Panc1 (cell line): ENCODE data around the gene ZCCHC17. TPM values are rescaled to one million over a fixed set of nuclear protein-coding genes. Genes with fewer than 3 reads are reported as not detected.
"Not testable (repeated sequence)": the region's sequence is repeated elsewhere in the genome, so short reads cannot be mapped to it uniquely, and the experiment has no call there.

Experiments used
- ATAC-seq: fragments of 200-7000 bp; cut with Tn5 transposase; 2 replicates; pipeline ENCODE4 v1.9.1; 2020; ENCODE audit warnings: mild to moderate bottlenecking, moderate library complexity
- BruUV-seq: library from RNA; stranded (reverse); fragments of 400-500 nt; replicated peaks from 2 replicates; lab custom pipeline; 2021; lab: Mats Ljungman, UMichigan
- CTCF ChIA-PET: fragments of 300-600 bp; sonication (Branson Sonifier 250); formaldehyde crosslinking; loops from one replicate; lab custom pipeline; 2022; ENCODE audit warnings: antibody characterized with exemption; lab: Charles Lee
- POLR2A ChIA-PET: fragments of 300-600 bp; sonication (Branson Sonifier 250); formaldehyde crosslinking; loops from one replicate; lab custom pipeline; 2022; ENCODE audit warnings: antibody characterized with exemption; lab: Charles Lee
- DNase-seq: peaks from one replicate; pipeline ENCODE4 v3.0.0-alpha.2; 2010; ENCODE audit warnings: low read depth, low spot score
- H3K27ac ChIP-seq: 2 replicates; pipeline ENCODE4 v1.5.1; 2011; ENCODE audit warnings: mild to moderate bottlenecking, low read length, inconsistent platforms
- H3K27me3 ChIP-seq: fragments of 200-500 bp; sonication (Bioruptor generic); 2 replicates; pipeline ENCODE4 v1.6.0; 2014; ENCODE audit warnings: low read length, inconsistent platforms; ENCODE audit not compliant: control insufficient read depth, insufficient read depth
- H3K36me3 ChIP-seq: fragments of 200-500 bp; sonication (Bioruptor generic); 2 replicates; pipeline ENCODE4 v1.5.1; 2014; ENCODE audit warnings: inconsistent platforms, mild to moderate bottlenecking, low read length, moderate library complexity; ENCODE audit not compliant: control insufficient read depth, insufficient read depth
- H3K4me1 ChIP-seq: 2 replicates; pipeline ENCODE4 v1.5.1; 2011; ENCODE audit warnings: inconsistent platforms, mild to moderate bottlenecking, low read length, moderate library complexity; ENCODE audit not compliant: control insufficient read depth, insufficient read depth
- H3K4me3 ChIP-seq, 2 experiments: 2 replicates each; pipeline ENCODE4 v1.5.1; 2011 to 2012; ENCODE audit warnings: low read depth in 2 of 2, low read length in 2 of 2, mild to moderate bottlenecking in 2 of 2, inconsistent platforms in 1 of 2, moderate library complexity in 1 of 2
- H3K9me3 ChIP-seq: fragments of 200-500 bp; sonication (Bioruptor generic); 2 replicates; pipeline ENCODE4 v1.5.1; 2014; ENCODE audit warnings: low read depth, mild to moderate bottlenecking, inconsistent platforms, low read length, moderate library complexity; ENCODE audit not compliant: control insufficient read depth, insufficient read depth
- POLR2AphosphoS5 ChIP-seq: IDR thresholded peaks from 2 replicates; pipeline ENCODE4 v1.6.1; 2012; ENCODE audit warnings: mild to moderate bottlenecking, low read depth, low read length, moderate library complexity
- REST ChIP-seq, 2 experiments: IDR thresholded peaks; 2 replicates each; pipeline ENCODE4 v1.6.1; 2011 to 2012; ENCODE audit warnings: low read depth in 2 of 2, control low read depth in 1 of 2, low read length in 1 of 2, mild to moderate bottlenecking in 1 of 2, moderate library complexity in 1 of 2; ENCODE audit not compliant: insufficient read depth in 1 of 2
- SIN3A ChIP-seq: IDR thresholded peaks from 2 replicates; pipeline ENCODE4 v1.6.1; 2012; ENCODE audit warnings: low read depth, mild to moderate bottlenecking, low read length, moderate library complexity, borderline replicate concordance; ENCODE audit not compliant: insufficient read depth
- TCF7L2 ChIP-seq: IDR thresholded peaks from 2 replicates; pipeline ENCODE4 v1.6.1; 2011; ENCODE audit warnings: mild to moderate bottlenecking, low read depth, low read length, inconsistent platforms
- in situ Hi-C: cut with HindIII; loops from 2 replicates; pipeline ENCODE4 v1.10.0; 2016; ENCODE audit warnings: low sequenced_read_pairs, low pct_unique_long_range_greater_than_20kb
- intact Hi-C: fragments of 100-400 bp; cut with micrococcal nuclease; formaldehyde crosslinking; loops from one replicate; pipeline ENCODE4 v1.10.0; 2022; ENCODE audit not compliant: unreplicated experiment
- total RNA-seq: library from RNA; stranded (reverse); gene quantifications from one replicate; pipeline ENCODE4 v1.2.1, GENCODE V29; 2021; ENCODE audit not compliant: unreplicated experiment
- TF ChIP-seq, protein P1 (sequence below): fragments of 450-650 bp; IDR thresholded peaks from 2 replicates; pipeline ENCODE4 v1.5.1; 2017; ENCODE audit warnings: mild to moderate bottlenecking

ZCCHC17 gene
- total RNA-seq, 1 experiment from 2014 or later: 30.6 TPM

DNA sequence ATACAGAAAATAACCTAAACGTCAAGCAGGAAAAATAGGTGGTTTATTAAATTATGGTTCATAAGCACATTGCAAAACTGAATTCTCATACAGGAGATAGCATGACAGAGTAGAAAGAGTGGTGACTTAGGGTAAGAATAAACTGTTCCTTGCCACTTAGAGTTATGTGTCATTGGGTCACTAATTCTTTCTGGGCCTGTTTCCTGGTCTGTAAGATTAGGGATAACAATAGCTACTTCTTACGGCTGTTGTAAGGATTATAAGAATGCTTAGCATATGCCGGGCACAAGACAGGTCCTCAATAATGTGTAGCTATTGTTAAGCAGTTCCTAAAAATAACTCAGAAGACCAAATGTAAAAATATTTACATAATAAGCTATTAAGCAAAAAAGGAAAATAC lies 24.5 kb upstream of the ZCCHC17 start:
- ATAC-seq (no peak), DNase-seq (no peak)
- TF ChIP-seq POLR2AphosphoS5: no peak
- TF ChIP-seq SIN3A: no peak
- TF ChIP-seq, protein P1, sequence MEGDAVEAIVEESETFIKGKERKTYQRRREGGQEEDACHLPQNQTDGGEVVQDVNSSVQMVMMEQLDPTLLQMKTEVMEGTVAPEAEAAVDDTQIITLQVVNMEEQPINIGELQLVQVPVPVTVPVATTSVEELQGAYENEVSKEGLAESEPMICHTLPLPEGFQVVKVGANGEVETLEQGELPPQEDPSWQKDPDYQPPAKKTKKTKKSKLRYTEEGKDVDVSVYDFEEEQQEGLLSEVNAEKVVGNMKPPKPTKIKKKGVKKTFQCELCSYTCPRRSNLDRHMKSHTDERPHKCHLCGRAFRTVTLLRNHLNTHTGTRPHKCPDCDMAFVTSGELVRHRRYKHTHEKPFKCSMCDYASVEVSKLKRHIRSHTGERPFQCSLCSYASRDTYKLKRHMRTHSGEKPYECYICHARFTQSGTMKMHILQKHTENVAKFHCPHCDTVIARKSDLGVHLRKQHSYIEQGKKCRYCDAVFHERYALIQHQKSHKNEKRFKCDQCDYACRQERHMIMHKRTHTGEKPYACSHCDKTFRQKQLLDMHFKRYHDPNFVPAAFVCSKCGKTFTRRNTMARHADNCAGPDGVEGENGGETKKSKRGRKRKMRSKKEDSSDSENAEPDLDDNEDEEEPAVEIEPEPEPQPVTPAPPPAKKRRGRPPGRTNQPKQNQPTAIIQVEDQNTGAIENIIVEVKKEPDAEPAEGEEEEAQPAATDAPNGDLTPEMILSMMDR: no peak
- TF ChIP-seq TCF7L2: no peak
- no peak for TF ChIP-seq REST (IDR thresholded peaks at IDR 0.05; ENCODE audit: insufficient read depth in 1 of 2, low read depth in 2 of 2, low read length in 1 of 2)
- Histone ChIP-seq H3K27me3 (no peaks in the 10 kb centered on the region), H3K4me1 (no peaks in the 10 kb centered on the region), H3K9me3 (no peaks in the 10 kb centered on the region), H3K4me3 (no peak overlapping the region), H3K36me3 (peaks cover 43% of the 10 kb centered on the region), H3K27ac (no peak overlapping the region)
- in situ Hi-C loops: no loop called here
- no TSS peak for BruUV-seq
- ChIA-PET CTCF (no interaction called here), POLR2A (interaction anchor here (0.6 kb wide), 1 partner anchor 165 kb away, joined by 6 read pairs; no protein-coding TSS in a partner anchor)
- intact Hi-C loops: no loop called here

DNA sequence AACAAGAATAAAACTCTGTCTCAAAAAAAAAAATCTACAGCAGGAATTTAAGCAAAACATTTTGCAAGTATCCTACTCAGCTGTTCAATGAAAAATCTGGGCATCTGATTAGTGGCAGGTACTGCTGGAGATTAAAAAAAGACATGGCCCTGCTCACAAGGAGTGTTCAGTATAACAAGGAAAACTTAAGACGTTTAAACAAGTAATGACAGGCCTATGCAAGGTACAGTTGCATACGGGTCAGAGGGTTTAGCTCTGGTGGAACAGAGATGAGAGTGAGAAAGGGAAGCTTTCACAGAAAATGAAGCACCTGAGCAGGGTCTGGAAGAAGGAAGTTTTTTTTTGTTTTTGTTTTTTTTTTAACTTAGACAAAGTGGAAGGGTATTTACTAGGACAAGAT lies 23.2 kb upstream of the ZCCHC17 start:
- TF ChIP-seq TCF7L2: no peak
- TF ChIP-seq REST (IDR thresholded peaks at IDR 0.05; ENCODE audit: insufficient read depth in 1 of 2, low read depth in 2 of 2, low read length in 1 of 2): no peak
- TF ChIP-seq SIN3A: no peak
- no peak for TF ChIP-seq POLR2AphosphoS5
- TF ChIP-seq, protein P1: no peak
- in situ Hi-C loops: no loop called here
- CTCF ChIA-PET: no interaction called here
- Histone ChIP-seq H3K9me3 (no peaks in the 10 kb centered on the region), H3K27ac (no peak overlapping the region), H3K27me3 (no peaks in the 10 kb centered on the region), H3K36me3 (peaks cover 47% of the 10 kb centered on the region), H3K4me1 (no peaks in the 10 kb centered on the region), H3K4me3 (no peak overlapping the region)
- intact Hi-C loops: no loop called here
- no TSS peak for BruUV-seq
- ATAC-seq: no peak
- POLR2A ChIA-PET: no interaction called here
- DNase-seq: no peak

GRCh38 chr1:31282426-31282825 lies 14.4 kb upstream of the ZCCHC17 start:
- H3K4me3 ChIP-seq, H3K4me1 ChIP-seq, CTCF ChIA-PET, intact Hi-C loops, BruUV-seq, H3K9me3 ChIP-seq, H3K27ac ChIP-seq, H3K27me3 ChIP-seq, in situ Hi-C loops, POLR2A ChIA-PET, ATAC-seq, DNase-seq: not testable (repeated sequence)
- H3K36me3 ChIP-seq: peaks cover 36% of the 10 kb centered on the region

GRCh38 chr1:31287791-31288190 lies 9.0 kb upstream of the ZCCHC17 start:
- in situ Hi-C loops, intact Hi-C loops: not testable (repeated sequence)
- H3K36me3 ChIP-seq: peaks cover 28% of the 10 kb centered on the region

More at GRCh38 chr1:31287791-31288190, 9.0 kb upstream of the ZCCHC17 start:
- ATAC-seq, H3K27me3 ChIP-seq, DNase-seq, CTCF ChIA-PET, BruUV-seq, H3K9me3 ChIP-seq, POLR2A ChIA-PET, H3K4me1 ChIP-seq, H3K27ac ChIP-seq, H3K4me3 ChIP-seq: not testable (repeated sequence)
